ENCODE measurements around the gene CNTN1.

GRCh38 chr12:40760821-40761220 lies 68.6 kb downstream of the CNTN1 start:
- TF ChIP-seq, protein P1, sequence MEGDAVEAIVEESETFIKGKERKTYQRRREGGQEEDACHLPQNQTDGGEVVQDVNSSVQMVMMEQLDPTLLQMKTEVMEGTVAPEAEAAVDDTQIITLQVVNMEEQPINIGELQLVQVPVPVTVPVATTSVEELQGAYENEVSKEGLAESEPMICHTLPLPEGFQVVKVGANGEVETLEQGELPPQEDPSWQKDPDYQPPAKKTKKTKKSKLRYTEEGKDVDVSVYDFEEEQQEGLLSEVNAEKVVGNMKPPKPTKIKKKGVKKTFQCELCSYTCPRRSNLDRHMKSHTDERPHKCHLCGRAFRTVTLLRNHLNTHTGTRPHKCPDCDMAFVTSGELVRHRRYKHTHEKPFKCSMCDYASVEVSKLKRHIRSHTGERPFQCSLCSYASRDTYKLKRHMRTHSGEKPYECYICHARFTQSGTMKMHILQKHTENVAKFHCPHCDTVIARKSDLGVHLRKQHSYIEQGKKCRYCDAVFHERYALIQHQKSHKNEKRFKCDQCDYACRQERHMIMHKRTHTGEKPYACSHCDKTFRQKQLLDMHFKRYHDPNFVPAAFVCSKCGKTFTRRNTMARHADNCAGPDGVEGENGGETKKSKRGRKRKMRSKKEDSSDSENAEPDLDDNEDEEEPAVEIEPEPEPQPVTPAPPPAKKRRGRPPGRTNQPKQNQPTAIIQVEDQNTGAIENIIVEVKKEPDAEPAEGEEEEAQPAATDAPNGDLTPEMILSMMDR (IDR thresholded peaks at IDR 0.05; ENCODE audit: control extremely low read depth in 1 of 3, insufficient read depth in 1 of 3, low read depth in 1 of 3, low read length in 3 of 3): no peak
- TF ChIP-seq RAD21 (IDR thresholded peaks at IDR 0.05 in 1 of 2, conservative IDR thresholded peaks at IDR 0.05 in 1 of 2; ENCODE audit: low read depth in 2 of 2, low read length in 2 of 2) (no peak), POLR2A (IDR thresholded peaks at IDR 0.05; ENCODE audit: control extremely low read depth in 1 of 2, low read depth in 2 of 2, low read length in 2 of 2) (no peak), YY1 (IDR thresholded peaks at IDR 0.05; ENCODE audit: low read depth, low read length) (no peak), CEBPB (IDR thresholded peaks at IDR 0.05; ENCODE audit: low read depth, low read length) (no peak), EZH2 (IDR thresholded peaks at IDR 0.05; ENCODE audit: low read depth, low read length, severe bottlenecking) (no peak), SIN3A (conservative IDR thresholded peaks at IDR 0.05 in 1 of 2, IDR thresholded peaks at IDR 0.05 in 1 of 2; ENCODE audit: low read depth in 1 of 2, low read length in 2 of 2) (no peak)

Measured in H1 (cell line).